GM04504 (cell line): ENCODE results near the gene PES1.
A peak's percentile ranks its signal among the peaks of the same experiment; 100 is the strongest.
"Not testable (repeated sequence)": the region's sequence is repeated elsewhere in the genome, so short reads cannot be mapped to it uniquely, and the experiment has no call there.

Source experiments
- DNase-seq: peaks from one replicate; pipeline ENCODE4 v3.0.0-alpha.2; 2012; ENCODE audit warnings: low read depth

Gene PES1

GRCh38 chr22:30574095-30574981, 17.4 kb downstream of the PES1 start, which contains the start of gene GAL3ST1:
Gene GAL3ST1 (minus strand): TSS chr22:30574665. CDS start chr22:30557392, 17,273 bp downstream.
- no peak for DNase-seq

- DNase-seq: no peak
Observed at GRCh38 chr22:30573594-30574094, 18.1 kb downstream of the PES1 start.

- DNase-seq: no peak
Observed at GRCh38 chr22:30572840-30573593, 18.7 kb downstream of the PES1 start.

GRCh38 chr22:30572210-30572609, 19.5 kb downstream of the PES1 start:
- no peak for DNase-seq

GRCh38 chr22:30569674-30570202, 22.0 kb downstream of the PES1 start:
- no peak for DNase-seq

- DNase-seq: no peak
Observed at GRCh38 chr22:30568137-30568805, 23.4 kb downstream of the PES1 start.

- DNase-seq: not testable (repeated sequence)
Observed at GRCh38 chr22:30567277-30567676, 24.4 kb downstream of the PES1 start.

- DNase-seq: no peak
Observed at GRCh38 chr22:30566125-30566524, 25.6 kb downstream of the PES1 start.

GRCh38 chr22:30565341-30565740, 26.4 kb downstream of the PES1 start:
- peak; percentile 40 for DNase-seq

GRCh38 chr22:30564761-30565119, 27.0 kb downstream of the PES1 start:
- no peak for DNase-seq

- DNase-seq: no peak
Observed at GRCh38 chr22:30564045-30564760, 27.5 kb downstream of the PES1 start.

- no peak for DNase-seq
Observed at GRCh38 chr22:30562366-30562765, 29.3 kb downstream of the PES1 start.

- DNase-seq: no peak
Observed at GRCh38 chr22:30561402-30562189, 30.1 kb downstream of the PES1 start.

- DNase-seq: not testable (repeated sequence)
Observed at GRCh38 chr22:30560643-30561202, 31.0 kb downstream of the PES1 start.

- no peak for DNase-seq
Observed at GRCh38 chr22:30559889-30560288, 31.8 kb downstream of the PES1 start.

- DNase-seq: no peak
Observed at GRCh38 chr22:30557243-30557642, 34.5 kb downstream of the PES1 start.

GRCh38 chr22:30556388-30556787, 35.3 kb downstream of the PES1 start:
- no peak for DNase-seq

GRCh38 chr22:30555282-30556210, 36.2 kb downstream of the PES1 start:
- DNase-seq: no peak

- no peak for DNase-seq
Observed at GRCh38 chr22:30553971-30554370, 37.7 kb downstream of the PES1 start.
